Midbrain (tissue), 1 donor: ENCODE results near the gene RBM45.
"Not testable (repeated sequence)": the region's sequence is repeated elsewhere in the genome, so short reads cannot be mapped to it uniquely, and the experiment has no call there.

Source experiments
- DNase-seq: peaks from one replicate; lab custom pipeline; 2025; lab: John Stamatoyannopoulos, UW

RBM45 gene, protein sequence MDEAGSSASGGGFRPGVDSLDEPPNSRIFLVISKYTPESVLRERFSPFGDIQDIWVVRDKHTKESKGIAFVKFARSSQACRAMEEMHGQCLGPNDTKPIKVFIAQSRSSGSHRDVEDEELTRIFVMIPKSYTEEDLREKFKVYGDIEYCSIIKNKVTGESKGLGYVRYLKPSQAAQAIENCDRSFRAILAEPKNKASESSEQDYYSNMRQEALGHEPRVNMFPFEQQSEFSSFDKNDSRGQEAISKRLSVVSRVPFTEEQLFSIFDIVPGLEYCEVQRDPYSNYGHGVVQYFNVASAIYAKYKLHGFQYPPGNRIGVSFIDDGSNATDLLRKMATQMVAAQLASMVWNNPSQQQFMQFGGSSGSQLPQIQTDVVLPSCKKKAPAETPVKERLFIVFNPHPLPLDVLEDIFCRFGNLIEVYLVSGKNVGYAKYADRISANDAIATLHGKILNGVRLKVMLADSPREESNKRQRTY

DNA sequence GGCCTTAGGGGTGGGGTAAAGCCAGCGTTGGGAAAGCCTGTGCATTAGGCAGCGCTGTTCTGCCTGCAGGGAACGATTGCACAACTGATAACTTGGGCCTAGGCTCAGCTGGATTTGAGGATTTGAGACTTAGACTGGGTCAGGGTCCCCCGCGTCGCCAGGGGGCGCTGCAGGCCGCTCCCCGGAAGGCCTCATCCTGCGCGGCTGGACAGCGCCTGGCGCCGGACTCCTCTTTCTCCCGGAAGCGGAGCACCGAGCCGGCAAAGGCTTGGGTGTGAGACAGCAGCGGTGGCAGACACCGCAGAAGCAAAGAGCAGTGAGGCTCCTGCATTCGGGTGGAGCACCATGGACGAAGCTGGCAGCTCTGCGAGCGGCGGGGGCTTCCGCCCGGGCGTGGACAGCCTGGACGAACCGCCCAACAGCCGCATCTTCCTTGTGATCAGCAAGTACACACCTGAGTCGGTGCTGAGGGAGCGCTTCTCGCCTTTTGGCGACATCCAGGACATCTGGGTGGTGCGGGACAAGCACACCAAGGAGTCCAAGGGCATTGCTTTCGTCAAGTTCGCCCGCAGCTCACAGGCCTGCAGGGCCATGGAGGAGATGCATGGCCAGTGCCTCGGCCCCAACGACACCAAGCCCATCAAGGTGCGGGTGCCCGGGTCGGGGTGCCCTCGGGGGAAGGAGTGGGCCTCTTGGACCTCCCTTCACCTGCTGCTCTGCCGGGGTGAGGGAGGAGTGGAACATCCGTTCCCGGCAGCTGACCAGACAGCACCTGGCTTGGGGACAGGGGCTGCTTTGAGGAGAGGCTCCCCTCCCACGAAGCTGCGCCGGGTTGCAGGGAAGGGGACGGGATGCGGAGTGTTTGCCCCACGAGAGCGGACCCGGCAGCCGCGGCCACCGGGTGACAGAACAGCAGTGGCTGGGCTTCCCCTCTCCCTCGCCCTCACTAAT lies at the start of gene RBM45:
Gene RBM45 (plus strand): TSS at position 236 of the 951 bp plus-strand sequence. CDS start 110 bp downstream, at position 346.
- peak; percentile 90 for DNase-seq

DNA sequence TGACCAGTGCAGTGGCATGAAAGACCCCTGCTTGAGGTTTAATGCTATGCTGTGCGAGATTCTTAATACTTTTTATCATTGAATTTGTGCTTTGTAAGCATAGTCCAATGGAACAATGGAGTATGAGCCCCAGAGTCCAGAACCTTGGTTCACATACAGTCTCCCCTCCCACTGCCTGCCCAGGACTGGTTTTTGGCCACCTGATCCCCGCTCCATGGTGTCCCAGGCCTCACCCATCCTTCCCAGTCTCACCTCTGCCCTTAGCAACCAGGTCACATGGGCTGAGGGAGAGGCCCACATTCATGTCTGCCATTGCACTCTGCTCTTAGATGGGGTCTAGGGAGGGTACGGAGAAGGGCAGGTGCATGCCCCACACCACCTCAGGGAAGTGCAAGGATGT lies 45.9 kb upstream of the RBM45 start:
- no peak for DNase-seq

DNA sequence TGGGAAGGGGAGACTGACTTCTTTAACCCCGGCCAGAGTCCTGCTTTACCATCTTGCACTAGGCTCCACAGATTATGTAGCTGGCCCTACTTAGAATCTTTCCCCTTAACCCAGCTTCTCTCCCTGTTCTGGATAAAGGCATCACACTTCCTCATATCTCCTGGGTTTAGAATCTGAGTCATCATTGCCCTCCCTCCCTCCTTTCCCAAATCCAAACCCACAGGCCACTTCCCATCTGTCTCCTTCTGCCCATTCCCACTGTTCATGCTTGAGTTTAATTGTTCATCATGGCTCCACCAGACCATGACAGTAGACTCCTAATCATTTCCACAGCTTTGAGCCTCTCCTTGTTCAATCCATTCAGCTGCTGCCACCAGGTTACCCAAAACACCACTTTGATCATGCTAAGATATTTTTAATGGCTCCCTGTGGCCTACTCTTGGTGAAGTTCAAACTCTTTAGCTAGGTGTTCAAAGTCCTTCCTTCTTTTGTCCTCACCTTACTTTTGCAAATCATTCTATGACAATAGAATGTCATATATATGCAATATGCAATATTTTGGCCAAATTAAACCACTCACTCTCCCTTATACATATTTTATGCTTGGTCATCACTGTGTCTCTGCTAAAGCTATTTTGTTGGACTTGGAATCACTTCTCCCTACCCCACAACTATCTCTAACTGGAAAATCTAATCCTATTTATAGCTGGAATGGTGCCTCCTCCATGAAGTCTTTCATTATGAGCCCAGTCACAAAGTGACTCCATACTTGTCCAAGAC lies 45.2 kb upstream of the RBM45 start:
- DNase-seq: no peak

DNA sequence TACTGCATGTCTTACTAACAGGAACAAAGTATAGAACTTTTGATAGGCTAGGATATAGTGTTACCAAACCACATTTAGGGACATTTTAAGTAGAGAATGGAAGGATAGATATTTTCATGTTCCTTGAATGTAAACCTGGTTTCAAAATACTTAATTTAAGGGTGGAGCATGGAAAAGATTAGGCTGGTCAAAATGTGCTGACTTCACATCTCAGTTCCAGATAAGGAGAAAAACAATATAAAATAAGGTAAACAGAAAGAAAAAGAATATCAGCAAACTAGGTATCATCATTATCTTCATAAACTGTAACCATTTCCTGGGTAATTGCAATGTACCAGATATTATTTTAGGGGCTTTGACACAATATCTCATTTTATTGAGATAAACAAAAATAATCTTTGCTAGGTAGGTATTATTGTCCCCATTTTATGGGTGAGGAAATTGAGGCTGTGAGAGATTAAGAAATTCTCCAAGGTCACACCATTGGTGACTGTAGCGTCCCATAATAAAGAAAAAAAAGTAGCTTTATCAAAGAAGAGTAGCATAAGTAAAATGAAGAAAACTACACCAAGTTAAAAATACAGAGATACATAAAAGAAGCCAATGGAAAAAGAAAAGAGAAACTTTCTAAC lies 43.3 kb upstream of the RBM45 start:
- no peak for DNase-seq

GRCh38 chr2:178069551-178069950 lies 42.7 kb upstream of the RBM45 start:
- DNase-seq: no peak

- no peak for DNase-seq
These were observed 41.4 kb upstream of the RBM45 start for GRCh38 chr2:178070824-178071223.

DNA sequence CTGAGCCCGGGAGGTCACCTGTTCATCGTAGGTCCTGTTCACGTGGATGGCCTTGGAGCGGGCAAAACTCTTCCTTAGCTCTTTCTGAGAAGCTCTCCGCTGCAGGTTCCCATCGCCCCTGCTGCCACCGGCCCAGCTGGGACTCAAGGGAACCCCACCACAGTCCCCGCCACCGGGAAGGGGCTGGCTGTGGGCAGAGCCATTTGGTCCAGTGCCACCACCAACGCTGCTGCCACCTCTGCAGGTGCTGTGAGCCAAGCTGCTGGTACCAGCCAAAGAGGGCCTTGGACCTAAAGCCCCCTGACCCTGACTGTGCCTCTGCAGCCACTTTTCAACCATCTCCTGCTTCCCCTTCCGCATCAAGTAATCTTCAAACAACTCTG lies 40.2 kb upstream of the RBM45 start:
- no peak for DNase-seq

DNA sequence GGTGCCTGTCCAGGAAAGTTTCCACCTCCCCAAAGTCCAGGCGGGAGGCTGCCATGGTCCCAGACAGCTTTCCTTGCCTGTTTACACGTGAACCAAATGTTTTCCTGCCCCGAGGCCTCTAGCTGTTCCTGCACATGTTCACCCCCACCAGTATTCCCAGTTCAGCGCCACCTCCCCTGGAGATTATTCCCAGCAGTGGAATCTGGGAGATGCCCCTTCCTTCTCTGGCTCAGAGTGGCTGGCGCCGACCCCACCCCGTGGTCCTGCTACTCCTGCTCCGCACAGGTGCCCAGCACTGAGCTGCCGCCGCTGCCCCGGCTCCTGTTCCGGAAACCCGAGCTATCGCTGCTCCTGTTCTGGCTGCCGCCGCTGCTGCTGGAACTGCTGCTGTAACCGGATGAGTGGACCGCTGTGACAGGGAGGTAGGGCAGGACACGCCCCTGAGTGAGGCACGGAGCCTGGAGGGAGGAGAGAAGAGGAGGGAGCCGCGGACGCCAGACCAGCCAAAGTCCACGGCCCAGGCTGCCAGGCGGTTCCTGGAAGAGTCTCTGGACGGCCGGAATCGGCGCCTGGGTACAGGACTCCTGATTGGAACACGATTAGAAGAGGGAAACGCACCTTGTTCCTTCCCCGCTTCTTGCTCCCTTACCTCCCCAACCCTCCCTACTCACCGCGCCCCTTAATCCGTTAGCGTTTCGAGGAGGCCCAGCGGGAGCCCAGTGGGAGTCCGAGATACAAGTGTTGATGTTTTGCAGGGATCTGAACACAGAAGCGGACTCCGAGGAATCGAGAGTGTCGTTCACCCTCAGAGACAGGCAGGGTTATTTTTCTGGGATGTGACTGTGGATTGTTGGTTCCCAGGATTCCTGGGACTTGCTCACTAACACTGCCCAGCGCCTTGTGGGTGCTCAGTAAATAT lies 39.6 kb upstream of the RBM45 start, which contains the start of gene PDE11A:
Gene PDE11A (minus strand): TSS at position 395 of the 919 bp plus-strand sequence. CDS start 340 bp downstream, at position 55.
- peak; percentile 2 for DNase-seq

DNA sequence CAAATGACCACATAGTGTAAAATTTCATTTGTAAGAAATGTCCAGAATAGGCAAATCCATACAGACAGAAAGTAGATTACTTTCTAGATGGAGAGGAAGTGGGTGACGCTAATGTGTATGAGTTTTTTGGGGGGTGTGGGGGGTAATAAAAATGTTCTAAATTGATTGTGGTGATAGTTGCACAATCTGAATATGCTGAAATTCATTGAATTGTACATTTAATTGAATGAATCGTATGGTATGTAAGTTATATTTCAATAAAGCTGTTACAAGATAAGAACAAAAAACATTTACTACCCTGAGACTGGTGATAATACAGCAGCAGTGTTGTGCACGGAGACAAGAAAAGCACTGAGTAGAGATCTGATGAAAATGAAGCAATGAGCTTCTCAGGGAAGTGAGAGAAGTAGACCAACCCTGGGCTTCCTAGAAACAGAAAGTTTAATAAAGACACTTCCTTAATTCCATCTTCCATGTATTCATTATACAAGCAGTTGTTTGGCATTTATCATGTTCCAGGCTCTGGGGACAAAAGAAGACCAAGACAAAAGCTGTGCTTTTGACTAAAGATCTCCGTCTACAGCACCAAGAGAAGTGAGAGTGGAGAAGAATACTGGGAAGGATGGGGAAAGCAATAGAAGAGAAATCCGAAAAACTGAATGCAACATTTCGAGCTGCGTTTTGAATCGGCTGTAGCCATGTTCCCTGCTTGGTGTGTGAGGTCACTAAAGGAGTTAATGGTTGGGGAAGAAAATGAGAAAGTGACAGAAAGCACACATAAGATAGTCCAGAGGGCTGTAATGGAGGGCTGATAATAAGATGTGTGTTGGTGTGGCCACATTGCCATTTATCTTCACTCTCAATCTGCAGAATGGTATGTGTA lies 37.9 kb upstream of the RBM45 start:
- no peak for DNase-seq

DNA sequence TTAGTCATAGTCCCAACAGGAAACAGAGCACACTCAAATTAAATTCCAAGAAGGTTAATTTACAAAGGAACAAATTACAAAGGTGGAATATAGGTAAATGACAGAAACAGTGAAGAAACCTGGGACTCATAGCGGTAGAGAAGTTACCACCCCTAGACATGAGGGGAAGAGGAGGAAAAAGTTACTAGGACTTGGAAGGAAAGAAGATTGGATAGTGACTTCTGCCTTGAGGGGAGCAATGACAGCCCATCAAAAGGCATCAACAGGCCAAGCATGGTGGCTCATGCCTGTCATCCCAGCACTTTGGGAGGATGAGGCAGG lies 37.3 kb upstream of the RBM45 start:
- DNase-seq: no peak

DNA sequence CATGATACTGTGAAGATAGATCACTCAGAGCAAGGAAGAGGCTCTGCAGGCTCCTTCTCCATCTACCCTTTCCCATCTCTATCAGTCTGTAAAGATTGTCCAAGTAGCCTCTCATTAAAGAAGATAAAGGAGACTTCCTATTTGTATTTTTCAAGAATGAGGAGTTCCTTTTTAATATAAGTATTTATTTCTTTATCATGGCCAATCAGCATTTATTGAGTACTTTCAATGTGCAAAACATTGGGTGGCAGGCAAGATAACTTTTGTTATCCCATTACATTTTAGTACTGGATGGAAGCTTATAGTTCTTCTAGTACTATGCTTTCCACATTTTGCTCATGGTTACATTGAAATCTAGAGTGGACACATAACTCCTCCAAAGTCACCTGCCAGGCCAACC lies 36.1 kb upstream of the RBM45 start:
- no peak for DNase-seq

DNA sequence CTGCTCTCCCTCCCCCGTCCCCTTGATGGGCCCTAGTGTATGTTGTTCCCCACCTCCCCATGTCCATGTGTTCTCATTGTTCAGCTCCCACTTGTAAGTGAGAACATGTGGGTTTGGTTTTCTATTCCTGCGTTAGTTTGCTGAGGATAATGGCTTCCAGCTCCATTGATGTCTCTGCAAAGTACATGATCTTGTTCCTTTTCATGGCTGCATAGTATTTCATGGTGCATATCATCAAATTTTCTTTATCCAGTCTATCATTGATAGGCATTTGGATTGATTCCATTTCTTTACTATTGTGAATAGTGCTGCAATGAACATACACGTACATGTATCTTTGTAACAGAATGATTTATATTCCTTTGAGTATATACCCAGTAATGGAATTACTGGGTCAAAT lies 33.0 kb upstream of the RBM45 start:
- DNase-seq: not testable (repeated sequence)

DNA sequence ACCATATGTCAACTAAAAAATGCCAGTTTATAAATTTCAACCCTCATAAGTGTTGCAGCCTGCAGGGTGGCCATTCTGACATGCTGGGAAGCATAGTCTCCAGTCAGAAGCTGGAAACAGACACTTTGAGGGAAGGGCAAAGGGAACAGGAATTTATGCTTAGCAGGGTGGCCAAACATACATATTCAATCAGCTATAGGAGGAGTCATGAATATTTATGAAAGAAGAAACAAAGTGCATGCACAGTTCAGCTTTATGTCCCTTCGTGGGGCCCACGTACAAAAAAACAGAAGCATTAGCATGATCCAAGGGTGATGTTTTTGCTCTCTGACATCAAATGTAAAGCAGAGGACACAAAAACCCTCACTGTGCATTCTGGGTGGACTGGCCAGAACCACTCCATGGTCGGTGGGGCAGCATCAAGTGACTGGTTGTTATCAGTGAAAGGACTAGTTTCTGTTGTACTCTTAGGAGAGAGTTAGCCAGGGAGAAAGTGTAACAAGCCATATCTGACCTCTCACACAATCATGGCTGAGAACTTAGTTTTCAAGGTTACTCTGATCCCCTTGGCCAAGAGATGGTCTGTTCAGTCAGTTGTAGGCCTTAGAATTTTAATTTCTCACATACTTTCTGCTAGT lies 29.7 kb upstream of the RBM45 start:
- DNase-seq: no peak

- no peak for DNase-seq
These were observed 28.0 kb upstream of the RBM45 start for GRCh38 chr2:178084273-178084672.

DNA sequence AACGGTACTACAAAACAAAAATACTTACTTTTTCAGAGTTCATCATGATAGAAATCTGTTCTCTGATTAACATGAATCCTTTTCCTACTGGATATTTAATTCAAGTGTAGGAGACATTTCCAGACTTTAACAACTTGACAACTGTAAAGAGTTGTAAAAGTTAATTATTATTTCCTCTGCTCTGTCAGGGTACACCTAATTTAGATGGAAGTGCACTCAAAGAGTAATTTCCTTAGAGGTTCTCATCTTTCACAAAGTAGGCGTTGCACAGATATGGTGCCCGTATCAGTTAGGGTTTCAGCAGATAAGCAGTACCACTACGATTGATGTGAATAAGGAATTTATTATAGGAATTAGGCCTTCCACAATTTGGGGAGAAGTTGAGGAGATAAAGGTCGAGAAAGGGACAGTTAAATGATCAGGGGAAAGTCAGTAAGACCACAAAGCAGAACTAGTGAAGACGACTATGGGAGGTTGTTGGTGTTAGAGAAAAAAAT lies 23.4 kb upstream of the RBM45 start:
- DNase-seq: no peak

- no peak for DNase-seq
These were observed 18.8 kb upstream of the RBM45 start for GRCh38 chr2:178093471-178093870.

GRCh38 chr2:178101321-178102079 lies 10.7 kb upstream of the RBM45 start:
- no peak for DNase-seq

DNA sequence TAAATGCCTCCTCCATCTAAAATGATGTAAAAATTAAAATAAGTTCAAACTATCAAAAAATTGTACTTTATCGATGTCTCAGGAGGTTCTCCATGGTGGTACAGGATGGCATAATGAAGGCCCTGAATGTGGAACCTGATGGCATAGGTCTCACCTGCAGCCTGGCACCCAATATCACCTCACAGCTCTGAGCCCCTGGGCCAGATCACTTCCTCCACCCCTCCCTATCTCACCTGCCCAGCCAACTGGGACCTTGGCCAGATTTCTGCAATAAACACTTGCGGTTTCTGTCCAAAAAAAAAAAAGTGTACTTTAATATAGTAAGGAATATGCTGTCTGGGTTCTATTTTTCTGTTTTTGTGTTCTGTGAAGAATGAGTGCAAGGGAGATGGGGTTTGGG lies 6.7 kb upstream of the RBM45 start:
- DNase-seq: no peak
